GM18867 (cell line): ENCODE data around the gene JPH3.

Experiments used
- ATAC-seq: cut with Tn5 transposase; IDR thresholded peaks from one replicate; pipeline ENCODE4 v1.9.1; 2021; ENCODE audit warnings: mild to moderate bottlenecking, moderate library complexity; ENCODE audit not compliant: unreplicated experiment

The JPH3 gene

GRCh38 chr16:87729266-87729954, 127.1 kb downstream of the JPH3 start:
- ATAC-seq: no peak

DNA sequence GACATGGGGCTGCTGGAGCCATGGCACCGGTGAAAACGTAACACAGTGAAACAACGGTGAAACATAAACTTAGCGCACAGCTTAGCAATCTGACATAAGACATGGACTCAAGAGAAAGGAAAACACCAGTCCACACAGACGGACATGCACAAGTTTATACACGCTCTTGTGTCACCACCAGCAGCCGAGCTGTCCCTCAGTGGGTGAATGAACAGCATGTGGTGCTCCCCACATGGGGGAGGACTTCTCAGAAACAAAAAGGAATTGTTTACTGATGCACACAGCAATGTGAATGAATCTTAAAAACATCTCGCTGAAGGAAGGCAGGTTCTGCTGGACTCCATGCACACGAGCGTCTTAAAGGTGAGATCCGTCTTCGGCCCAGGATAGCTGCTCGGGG, 129.3 kb downstream of the JPH3 start:
- no peak for ATAC-seq

- ATAC-seq: no peak
Observed at GRCh38 chr16:87733190-87733589, 130.9 kb downstream of the JPH3 start.

DNA sequence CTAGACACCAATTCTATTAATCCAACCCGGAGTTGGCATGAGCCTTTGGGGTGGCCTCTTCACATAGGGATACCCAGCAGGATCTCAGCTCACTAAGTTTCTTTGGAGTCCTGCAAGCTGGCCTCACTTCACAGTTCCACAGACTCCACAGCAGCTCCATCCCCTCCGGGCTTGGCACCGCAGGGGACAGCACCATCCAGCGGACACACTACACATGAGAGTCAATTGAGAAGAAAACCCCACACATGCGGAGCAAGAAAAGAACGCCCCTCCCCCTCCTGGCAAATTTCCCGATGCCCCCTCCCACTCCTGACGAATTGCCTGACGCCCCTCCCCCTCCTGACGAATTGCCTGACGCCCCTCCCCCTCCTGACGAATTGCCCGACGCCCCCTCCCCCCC, 132.3 kb downstream of the JPH3 start:
- ATAC-seq: no peak

DNA sequence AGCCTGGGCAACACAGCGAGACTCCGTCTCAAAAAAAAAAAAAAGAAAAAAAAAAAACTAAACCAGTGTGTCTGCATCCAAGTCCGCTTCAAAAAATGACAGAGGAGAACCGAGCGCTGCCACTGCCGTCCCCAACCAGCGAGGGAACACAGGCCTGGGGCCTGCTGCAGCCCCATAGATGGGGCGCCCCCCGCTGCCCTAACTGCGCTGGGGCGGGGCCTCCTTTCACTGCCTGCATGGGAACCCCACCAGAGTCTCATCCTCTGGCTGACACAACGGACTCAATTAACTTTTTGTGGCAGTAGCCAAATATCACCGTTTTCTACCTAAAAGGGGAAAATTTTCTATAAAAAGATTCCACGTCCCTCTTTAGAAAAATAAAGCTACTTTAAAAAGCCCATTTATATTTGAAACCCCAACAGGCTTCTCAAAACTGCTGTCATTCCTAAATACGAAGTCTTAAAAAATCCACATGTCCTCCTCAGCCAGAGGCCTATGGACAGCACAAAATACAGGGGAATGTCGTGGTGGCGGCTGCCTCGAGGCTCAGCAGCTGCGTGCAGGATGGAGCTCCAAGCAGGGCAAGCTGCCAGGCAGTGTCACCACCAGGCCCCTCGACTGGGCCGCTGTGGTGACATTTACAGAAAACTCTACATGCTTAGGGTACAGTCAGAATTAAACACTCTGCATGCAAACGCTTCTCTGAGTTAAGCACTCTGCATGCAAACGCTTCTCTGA, 133.1 kb downstream of the JPH3 start:
- ATAC-seq: no peak

DNA sequence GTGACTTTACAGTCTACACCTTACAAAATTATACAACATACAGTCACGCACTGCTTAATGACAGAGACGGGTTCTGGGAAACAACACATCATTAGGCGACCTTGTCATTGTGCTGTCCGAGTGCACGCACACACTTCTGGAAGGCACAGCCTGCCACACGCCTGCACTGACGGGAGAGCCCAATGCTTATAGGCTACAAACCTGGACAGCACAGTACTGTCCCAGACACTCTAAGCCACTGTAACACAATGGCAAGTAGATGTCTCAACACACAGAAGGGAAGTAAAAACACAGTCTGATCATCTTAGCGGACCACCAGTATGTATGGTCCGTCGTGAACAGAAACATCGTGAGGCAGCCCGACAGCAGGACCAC, 133.7 kb downstream of the JPH3 start:
- no peak for ATAC-seq

GRCh38 chr16:87739801-87740200, 137.5 kb downstream of the JPH3 start:
- ATAC-seq: no peak

GRCh38 chr16:87740441-87740840, 138.1 kb downstream of the JPH3 start:
- no peak for ATAC-seq

- ATAC-seq: no peak
Observed at GRCh38 chr16:87740909-87741424, 138.7 kb downstream of the JPH3 start.

DNA sequence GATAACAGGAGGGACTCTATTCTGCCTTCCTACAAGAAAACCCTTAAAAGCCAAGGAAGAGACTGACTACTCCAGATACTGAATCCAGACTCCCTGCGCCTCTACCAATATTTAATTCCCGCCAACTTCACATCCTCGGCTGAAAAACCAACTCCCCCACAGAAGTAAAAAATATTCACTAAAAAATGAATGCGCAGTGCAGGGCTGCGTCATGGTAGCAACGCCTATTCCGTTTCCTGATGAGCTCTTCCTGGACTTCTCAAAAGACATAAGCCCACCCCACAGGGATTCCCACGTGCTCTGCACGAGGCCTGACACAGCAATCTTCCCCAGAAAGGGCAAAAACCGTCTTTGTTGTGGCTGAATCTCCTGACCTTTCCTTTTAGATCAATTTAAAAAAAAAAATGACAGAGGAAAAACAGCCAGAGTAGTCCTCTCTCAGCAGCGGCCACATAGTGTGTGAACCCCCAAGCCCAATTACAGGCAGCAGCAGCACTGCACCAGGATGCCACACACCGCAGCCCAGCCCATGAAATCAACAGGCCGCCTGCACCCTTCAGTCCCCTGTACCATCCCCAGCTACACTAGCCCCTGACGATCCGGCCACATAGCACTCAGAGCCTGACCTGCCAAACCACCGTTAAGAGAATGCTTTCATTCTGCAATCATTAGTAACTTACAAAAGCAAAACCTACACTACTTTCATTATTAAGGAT, 139.6 kb downstream of the JPH3 start:
- no peak for ATAC-seq

- no peak for ATAC-seq
Observed at GRCh38 chr16:87742781-87743490, 140.6 kb downstream of the JPH3 start.

- ATAC-seq: no peak
Observed at GRCh38 chr16:87744750-87745514, 142.6 kb downstream of the JPH3 start.

DNA sequence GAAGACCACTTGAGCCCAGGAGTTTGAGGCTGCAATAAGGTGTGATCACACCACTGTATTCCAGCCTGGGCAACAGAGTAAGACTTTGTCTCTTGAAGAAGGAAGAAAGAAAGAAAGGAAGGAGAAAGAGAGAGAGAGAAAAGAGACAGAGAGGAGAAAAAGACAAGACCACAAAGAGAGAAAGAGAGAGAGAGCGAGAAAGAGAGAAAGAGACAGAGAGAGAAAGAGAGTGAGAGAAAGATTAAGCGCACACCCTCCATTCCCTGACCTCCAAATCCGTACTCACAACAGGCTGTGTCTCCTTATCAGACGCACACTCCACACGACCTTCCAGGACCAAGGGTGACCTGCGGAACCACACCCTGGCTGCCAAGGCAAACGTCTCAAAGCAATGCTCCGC, 143.9 kb downstream of the JPH3 start:
- ATAC-seq: no peak
